HuH-7.5 (cell line): Measurements from ENCODE around the gene CSAG2.
"Not testable (repeated sequence)": the region's sequence is repeated elsewhere in the genome, so short reads cannot be mapped to it uniquely, and the experiment has no call there.

Source experiments
- DNase-seq: peaks from one replicate; pipeline ENCODE4 v3.0.0; 2011; ENCODE audit warnings: low spot score

Gene CSAG2, protein sequence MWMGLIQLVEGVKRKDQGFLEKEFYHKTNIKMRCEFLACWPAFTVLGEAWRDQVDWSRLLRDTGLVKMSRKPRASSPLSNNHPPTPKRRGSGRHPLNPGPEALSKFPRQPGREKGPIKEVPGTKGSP

DNA sequence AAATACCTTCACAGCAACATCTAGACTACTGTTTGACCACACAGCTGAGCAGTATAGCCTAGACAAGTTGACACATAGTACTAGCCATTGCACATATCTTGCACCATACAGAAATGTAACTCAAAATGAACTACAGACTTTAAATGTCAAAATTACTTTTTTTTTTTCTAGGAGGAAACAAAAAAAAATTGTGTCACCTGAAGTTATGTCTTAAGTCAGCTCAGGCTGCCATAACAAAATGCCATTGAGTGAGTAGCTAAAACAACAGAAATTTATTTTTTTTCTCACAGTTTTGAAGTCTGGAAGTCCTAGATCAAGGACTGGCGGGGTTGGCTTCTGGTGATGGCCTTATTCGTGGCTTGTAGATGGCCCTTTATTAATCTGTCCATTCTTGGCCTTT lies at the start of gene CSAG2:
Gene CSAG2, minus strand, starts transcription at position 101 of the 400 bp plus-strand sequence. CDS start 161 bp downstream, outside the sequence.
- DNase-seq = not testable (repeated sequence)

DNA sequence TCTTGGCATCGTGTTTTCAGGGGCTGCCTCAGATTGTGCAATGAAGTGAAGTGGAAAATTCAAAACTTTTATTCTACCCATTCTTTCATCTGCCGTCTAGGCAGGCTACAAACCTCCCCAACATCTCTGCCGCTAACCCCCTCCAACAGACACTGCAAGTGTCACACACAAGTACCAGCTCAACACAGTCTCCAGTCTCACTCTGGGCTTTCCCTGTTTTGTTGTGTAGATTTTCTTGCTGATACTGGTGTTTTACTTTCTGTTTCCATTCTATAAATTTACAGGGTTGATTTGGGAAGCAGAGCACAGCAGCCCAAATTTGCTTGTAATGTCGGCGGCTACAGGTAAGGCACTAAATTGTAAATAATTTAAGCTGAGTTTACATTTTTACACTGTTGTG lies 45.8 kb upstream of the CSAG2 start:
- not testable (repeated sequence) for DNase-seq

DNA sequence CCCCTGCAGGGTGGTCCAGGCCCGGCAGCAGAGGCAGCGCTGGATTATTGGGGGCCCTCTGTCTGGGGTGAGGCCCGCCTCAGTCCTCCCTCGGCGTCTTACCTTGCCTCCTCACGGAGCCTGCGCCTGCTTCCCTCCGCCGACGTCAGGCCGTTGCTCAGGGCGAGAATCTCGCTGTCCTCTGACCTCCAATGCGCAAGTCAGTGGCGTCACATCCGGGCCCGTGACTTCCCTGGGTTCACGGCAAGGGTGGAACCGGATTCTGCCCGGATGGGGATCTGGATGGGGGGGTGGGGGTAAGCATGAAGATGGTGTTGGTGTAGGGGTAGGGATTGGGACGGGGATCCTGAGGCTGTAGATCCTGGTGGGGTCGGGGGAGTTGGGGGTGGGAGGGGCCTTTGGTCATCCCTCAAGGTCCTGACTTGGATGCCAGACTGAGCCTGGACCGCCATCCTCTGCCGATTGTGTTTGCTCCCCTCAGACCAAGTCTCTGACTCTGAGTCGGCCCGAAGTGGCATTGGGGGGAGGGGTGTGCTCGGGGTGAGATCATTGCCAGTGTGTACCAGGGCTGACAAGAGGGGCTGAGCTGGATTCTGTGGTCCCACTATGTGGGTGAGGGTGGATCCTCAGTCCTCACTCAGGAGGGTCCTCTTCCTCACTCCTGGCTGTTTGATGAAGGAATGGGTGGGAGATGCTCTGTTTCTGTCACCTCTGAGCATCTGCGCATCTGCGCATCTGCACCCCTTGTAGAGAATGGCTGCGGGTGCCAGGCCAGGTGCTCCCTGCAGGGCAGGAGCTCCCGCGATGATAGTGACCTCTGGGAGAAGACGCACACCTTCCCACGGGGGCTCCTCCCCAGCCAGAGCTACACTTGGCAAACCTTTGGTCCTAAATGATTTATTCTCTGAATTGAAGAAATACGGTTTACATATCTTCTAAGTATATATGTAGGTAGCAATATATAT lies 44.9 kb upstream of the CSAG2 start, which contains the start of gene MAGEA2:
Gene MAGEA2, minus strand, starts transcription at position 157 of the 965 bp plus-strand sequence. CDS start 2,479 bp downstream, outside the sequence.
- not testable (repeated sequence) for DNase-seq

DNA sequence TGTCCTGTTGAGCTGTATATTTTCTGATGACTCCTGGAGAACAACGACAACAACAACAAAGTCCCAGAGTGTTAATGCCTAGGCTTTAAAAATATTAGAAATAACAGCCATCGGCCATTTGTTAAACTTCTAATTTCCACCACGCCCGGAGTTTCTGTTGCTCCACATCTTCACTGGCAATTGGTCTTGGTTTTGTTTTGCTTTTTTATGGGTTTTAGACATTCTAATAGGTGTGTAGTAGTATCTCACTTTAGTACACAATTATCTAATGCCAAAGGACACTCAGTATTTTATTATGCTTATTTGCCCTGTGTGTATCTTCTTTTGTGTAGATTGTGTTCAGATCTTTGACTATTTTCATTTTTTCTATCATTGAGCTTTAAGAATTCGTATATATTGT lies 29.5 kb upstream of the CSAG2 start:
- DNase-seq = no peak

DNA sequence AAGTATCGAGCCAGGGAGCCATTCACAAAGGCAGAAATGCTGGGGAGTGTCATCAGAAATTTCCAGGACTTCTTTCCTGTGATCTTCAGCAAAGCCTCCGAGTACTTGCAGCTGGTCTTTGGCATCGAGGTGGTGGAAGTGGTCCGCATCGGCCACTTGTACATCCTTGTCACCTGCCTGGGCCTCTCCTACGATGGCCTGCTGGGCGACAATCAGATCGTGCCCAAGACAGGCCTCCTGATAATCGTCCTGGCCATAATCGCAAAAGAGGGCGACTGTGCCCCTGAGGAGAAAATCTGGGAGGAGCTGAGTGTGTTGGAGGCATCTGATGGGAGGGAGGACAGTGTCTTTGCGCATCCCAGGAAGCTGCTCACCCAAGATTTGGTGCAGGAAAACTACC lies 27.5 kb upstream of the CSAG2 start:
- not testable (repeated sequence) for DNase-seq

DNA sequence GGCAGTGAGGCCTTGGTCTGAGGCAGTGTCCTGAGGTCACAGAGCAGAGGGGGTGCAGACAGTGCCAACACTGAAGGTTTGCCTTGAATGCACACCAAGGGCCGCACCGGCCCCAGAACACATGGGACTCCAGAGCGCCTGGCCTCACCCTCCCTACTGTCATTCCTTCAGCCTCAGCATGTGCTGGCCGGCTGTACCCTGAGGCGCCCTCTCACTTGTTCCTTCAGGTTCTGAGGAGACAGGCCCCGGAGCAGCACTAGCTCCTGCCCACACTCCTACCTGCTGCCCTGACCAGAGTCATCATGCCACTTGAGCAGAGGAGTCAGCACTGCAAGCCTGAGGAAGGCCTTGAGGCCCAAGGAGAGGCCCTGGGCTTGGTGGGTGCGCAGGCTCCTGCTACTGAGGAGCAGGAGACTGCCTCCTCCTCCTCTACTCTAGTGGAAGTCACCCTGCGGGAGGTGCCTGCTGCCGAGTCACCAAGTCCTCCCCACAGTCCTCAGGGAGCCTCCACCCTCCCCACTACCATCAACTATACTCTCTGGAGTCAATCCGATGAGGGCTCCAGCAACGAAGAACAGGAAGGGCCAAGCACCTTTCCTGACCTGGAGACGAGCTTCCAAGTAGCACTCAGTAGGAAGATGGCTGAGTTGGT lies 26.9 kb upstream of the CSAG2 start:
- no peak for DNase-seq

DNA sequence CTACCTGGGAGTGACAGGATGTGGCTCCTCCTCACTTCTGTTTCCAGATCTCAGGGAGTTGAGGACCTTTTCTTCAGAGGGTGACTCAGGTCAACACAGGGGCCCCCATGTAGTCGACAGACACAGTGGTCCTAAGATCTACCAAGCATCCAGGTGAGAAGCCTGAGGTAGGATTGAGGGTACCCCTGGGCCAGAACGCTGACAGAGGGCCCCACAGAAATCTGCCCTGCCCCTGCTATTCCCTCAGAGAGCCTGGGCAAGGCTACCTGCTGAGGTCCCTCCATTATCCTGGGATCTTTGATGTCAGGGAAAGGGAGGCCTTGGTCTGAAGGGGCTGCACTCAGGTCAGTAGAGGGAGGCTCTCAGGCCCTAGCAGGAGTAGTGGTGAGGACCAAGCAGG lies 26.0 kb upstream of the CSAG2 start:
- DNase-seq = no peak

DNA sequence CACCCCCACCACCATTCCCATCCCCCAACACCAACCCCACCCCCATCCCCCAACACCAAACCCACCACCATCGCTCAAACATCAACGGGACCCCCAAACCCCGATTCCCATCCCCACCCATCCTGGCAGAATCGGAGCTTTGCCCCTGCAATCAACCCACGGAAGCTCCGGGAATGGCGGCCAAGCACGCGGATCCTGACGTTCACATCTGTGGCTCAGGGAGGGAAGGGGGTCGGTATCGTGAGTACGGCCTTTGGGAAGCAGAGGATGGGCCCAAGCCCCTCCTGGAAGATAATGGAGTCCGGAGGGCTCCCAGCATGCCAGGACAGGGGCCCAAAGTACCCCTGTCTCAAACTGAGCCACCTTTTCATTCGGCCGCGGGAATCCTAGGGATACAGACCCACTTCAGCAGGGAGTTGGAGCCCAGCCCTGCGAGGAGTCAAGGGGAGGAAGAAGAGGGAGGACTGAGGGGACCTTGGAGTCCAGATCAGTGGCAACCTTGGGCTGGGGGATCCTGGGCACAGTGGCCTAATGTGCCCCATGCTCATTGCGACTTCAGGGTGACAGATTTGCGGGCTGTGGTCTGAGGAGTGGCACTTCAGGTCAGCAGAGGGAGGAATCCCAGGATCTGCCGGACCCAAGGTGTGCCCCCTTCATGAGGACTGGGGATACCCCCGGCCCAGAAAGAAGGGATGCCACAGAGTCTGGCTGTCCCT lies 25.2 kb upstream of the CSAG2 start:
- not testable (repeated sequence) for DNase-seq

DNA sequence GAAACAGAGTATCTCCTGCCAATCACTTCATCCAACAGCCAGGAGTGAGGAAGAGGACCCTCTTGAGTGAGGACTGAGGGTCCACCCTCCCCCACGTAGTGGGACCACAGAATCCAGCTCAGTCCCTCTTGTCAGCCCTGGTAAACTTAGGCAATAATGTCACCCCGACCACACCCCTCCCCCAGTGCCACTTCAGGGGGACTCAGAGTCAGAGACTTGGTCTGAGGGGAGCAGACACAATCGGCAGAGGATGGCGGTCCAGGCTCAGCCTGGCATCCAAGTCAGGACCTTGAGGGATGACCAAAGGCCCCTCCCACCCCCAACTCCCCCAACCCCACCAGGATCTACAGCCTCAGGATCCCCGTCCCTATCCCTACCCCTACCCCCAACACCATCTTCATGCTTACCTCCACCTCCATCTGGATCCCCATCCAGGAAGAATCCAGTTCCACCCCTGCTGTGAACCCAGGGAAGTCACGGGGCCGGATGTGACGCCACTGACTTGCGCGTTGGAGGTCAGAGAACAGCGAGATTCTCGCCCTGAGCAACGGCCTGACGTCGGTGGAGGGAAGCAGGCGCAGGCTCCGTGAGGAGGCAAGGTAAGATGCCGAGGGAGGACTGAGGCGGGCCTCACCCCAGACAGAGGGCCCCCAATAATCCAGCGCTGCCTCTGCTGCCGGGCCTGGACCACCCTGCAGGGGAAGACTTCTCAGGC lies 24.3 kb upstream of the CSAG2 start, which contains the start of the genes CSAG1 and MAGEA12:
Gene CSAG1, minus strand, starts transcription at position 461 of the 715 bp plus-strand sequence. CDS start 1,261 bp downstream, outside the sequence.
Gene MAGEA12, plus strand, starts transcription at position 497 of the 715 bp plus-strand sequence. CDS start 2,405 bp downstream, outside the sequence.
- DNase-seq = no peak

DNA sequence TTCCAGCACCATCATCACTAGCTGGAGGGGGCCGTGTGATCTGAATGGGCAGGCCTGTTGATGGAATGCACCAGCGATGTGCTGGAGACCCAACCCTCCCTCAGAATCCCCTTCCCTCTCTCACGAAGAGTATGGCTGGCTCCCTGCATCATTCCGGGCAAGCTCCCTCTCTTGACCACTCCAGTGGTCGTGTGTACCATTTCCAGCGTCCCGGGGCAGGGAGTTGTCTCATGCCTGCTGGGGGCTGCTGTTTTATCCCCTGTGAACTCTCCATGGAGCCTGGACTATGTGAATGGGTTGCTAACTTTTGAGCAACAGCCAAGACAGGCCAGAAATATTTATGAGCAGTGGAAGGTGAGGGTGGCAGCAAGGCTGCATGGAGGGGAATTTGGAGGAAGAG lies 16.3 kb upstream of the CSAG2 start:
- DNase-seq = no peak

DNA sequence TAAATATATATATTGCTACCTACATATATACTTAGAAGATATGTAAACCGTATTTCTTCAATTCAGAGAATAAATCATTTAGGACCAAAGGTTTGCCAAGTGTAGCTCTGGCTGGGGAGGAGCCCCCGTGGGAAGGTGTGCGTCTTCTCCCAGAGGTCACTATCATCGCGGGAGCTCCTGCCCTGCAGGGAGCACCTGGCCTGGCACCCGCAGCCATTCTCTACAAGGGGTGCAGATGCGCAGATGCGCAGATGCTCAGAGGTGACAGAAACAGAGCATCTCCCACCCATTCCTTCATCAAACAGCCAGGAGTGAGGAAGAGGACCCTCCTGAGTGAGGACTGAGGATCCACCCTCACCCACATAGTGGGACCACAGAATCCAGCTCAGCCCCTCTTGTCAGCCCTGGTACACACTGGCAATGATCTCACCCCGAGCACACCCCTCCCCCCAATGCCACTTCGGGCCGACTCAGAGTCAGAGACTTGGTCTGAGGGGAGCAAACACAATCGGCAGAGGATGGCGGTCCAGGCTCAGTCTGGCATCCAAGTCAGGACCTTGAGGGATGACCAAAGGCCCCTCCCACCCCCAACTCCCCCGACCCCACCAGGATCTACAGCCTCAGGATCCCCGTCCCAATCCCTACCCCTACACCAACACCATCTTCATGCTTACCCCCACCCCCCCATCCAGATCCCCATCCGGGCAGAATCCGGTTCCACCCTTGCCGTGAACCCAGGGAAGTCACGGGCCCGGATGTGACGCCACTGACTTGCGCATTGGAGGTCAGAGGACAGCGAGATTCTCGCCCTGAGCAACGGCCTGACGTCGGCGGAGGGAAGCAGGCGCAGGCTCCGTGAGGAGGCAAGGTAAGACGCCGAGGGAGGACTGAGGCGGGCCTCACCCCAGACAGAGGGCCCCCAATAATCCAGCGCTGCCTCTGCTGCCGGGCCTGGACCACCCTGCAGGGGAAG lies 5.0 kb upstream of the CSAG2 start, which contains the start of gene MAGEA2B:
Gene MAGEA2B, plus strand, starts transcription at position 814 of the 973 bp plus-strand sequence. CDS start 2,479 bp downstream, outside the sequence.
- DNase-seq = not testable (repeated sequence)

DNA sequence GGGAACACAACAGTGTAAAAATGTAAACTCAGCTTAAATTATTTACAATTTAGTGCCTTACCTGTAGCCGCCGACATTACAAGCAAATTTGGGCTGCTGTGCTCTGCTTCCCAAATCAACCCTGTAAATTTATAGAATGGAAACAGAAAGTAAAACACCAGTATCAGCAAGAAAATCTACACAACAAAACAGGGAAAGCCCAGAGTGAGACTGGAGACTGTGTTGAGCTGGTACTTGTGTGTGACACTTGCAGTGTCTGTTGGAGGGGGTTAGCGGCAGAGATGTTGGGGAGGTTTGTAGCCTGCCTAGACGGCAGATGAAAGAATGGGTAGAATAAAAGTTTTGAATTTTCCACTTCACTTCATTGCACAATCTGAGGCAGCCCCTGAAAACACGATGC lies 4.1 kb upstream of the CSAG2 start:
- DNase-seq = not testable (repeated sequence)

DNA sequence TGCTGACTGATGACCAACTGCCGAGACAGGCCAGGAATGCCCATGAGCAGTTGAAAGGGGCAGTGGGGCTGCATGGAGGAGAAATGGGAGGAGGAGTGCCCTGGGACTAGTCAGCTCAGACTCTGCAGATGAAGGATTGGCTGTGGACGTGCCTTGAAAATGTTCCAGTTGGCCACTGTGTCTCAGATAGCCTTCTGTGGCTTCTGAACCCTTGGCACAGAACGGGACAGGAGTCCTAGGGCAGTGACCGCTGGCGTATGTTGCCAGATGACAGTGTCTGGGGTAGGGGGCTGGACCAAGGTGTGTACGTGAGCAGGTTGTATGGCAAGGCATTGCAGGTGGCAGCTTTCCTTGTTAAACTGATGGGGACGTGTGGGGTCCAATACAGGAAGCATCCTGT lies 2.6 kb downstream of the CSAG2 start:
- not testable (repeated sequence) for DNase-seq

DNA sequence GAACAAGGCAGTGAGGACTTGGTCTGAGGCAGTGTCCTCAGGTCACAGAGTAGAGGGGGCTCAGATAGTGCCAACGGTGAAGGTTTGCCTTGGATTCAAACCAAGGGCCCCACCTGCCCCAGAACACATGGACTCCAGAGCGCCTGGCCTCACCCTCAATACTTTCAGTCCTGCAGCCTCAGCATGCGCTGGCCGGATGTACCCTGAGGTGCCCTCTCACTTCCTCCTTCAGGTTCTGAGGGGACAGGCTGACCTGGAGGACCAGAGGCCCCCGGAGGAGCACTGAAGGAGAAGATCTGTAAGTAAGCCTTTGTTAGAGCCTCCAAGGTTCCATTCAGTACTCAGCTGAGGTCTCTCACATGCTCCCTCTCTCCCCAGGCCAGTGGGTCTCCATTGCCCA lies 8.7 kb downstream of the CSAG2 start:
- not testable (repeated sequence) for DNase-seq

DNA sequence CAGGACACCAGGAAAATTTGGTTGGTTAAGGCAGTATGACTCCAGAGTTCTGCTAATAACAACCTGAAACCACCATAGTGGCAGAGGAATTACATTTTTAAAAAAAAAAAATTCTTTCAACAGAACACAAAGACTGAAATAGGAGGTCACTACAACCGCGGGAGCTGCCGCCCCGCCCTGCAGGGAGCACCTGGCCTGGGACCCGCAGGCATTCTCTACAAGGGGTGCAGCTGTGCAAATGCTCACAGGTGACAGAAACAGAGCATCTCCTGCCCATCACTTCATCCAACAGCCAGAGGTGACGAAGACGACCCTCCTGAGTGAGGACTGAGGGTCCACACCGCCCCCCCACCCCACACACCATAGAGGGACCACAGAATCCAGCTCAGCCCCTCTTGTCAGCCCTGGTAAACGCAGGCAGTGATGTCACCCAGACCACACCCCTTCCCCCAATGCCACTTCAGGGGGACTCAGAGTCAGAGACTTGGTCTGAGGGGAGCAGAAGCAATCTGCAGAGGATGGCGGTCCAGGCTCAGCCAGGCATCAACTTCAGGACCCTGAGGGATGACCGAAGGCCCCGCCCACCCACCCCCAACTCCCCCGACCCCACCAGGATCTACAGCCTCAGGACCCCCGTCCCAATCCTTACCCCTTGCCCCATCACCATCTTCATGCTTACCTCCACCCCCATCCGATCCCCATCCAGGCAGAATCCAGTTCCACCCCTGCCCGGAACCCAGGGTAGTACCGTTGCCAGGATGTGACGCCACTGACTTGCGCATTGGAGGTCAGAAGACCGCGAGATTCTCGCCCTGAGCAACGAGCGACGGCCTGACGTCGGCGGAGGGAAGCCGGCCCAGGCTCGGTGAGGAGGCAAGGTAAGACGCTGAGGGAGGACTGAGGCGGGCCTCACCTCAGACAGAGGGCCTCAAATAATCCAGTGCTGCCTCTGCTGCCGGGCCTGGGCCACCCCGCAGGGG lies 10.8 kb downstream of the CSAG2 start, which contains the start of gene MAGEA3:
Gene MAGEA3, plus strand, starts transcription at position 843 of the 980 bp plus-strand sequence. CDS start 2,039 bp downstream, outside the sequence.
- DNase-seq = not testable (repeated sequence)

DNA sequence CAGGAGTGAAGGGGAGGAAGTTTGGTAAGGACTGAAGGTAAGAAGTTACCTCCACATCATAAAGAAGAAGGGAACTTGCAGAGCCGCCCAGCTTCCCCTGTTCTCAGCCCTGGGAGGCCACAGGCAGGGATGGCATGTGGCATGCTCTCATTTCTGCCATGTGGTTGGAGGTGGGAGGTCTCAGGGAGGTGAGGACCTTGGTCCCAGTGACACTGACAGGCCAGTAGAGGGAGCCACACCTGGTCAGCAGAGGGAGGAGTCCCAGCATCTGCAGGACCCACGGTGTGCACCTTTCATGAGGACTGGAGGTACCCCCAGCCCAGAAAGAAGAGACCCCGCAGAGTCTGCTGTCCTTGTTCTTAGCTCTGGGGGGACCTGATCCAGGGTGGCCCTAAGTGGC lies 28.1 kb downstream of the CSAG2 start:
- DNase-seq = not testable (repeated sequence)

DNA sequence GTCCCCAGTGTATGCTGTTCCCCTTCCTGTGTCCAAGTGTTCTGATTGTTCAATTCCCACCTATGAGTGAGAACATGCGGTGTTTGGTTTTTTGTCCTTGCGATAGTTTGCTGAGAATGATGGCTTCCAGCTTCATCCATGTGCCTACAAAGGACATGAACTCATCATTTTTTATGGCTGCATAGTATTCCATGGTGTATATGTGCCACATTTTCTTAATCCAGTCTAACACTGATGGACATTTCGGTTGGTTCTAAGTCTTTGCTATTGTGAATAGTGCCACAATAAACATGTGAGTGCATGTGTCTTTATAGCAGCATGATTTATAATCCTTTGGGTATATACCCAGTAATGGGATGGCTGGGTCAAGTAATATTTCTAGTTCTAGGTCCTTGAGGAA lies 34.4 kb downstream of the CSAG2 start:
- DNase-seq = not testable (repeated sequence)

DNA sequence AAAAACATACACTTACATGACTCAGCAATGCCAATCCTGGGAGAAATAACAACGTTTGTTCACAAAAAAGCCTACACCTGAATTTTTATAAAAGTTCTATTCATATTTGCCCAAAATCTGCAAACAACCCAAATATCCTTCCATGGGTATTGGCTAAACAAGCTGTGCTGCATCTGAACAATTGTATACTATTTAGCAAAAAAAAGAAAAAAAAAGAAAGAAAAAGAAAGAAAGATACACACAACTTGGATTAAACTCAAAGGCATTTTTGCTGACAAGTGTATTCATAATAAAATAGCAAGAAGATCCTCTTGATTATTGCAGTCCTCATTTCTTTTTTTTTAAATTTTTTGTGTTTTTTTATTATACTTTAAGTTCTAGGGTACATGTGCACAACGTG lies 34.9 kb downstream of the CSAG2 start:
- DNase-seq = no peak
